Upper lobe of left lung (tissue), 4 donors: ENCODE data around the gene SIN3A.
"Not testable (repeated sequence)": the region's sequence is repeated elsewhere in the genome, so short reads cannot be mapped to it uniquely, and the experiment has no call there.

Experiments used
- CTCF ChIP-seq, 6 experiments: fragments of 450-650 bp in 4 of 6; fragments of 200-600 bp in 2 of 6; sonication (generic) in 2 of 6; IDR thresholded peaks; one replicate each; pipeline ENCODE4 v1.5.1; 2016 to 2019; ENCODE audit warnings: antibody characterized with exemption in 6 of 6
- POLR2A ChIP-seq, 4 donors: fragments of 450-650 bp; IDR thresholded peaks; one replicate each; pipeline ENCODE4 v1.5.1; 2016 to 2017; ENCODE audit warnings: antibody characterized with exemption in 4 of 4, mild to moderate bottlenecking in 2 of 4
- POLR2AphosphoS5 ChIP-seq, 2 donors: sonication (generic); formaldehyde crosslinking; IDR thresholded peaks; one replicate each; pipeline ENCODE4 v1.5.1; 2017; ENCODE audit warnings: antibody characterized with exemption in 2 of 2

DNA sequence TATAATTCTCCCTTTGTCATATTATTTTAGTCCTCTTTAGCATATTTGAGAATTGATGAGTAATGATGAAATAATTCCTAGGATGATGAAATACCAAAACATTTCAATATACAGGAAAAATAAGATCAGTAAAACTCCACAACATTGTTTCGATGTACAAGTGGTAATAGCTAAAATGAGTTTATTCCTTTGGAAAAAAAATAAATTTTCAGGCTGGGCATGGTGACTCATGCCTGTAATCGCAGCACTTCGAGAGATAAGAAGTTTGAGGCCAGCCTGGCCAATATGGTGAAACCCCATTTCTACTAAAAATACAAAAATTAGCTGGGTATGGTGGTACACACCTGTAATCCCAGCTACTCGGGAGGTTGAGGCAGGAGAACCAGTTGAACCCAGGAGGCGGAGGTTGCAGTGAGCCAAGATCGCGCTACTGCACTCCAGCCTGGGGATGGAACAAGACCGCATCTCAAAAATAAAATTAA, 7.5 kb downstream of the SIN3A start:
- not testable (repeated sequence) for TF ChIP-seq CTCF, POLR2A, POLR2AphosphoS5 (IDR thresholded peaks at IDR 0.05)
